HG03439 (cell line): ENCODE results near the gene MMGT1.
A peak's percentile ranks its signal among the peaks of the same experiment; 100 is the strongest.

Experiments used
- ATAC-seq: cut with Tn5 transposase; IDR thresholded peaks from one replicate; pipeline ENCODE4 v1.9.1; 2021; ENCODE audit warnings: mild to moderate bottlenecking, moderate library complexity; ENCODE audit not compliant: unreplicated experiment

MMGT1 gene

DNA sequence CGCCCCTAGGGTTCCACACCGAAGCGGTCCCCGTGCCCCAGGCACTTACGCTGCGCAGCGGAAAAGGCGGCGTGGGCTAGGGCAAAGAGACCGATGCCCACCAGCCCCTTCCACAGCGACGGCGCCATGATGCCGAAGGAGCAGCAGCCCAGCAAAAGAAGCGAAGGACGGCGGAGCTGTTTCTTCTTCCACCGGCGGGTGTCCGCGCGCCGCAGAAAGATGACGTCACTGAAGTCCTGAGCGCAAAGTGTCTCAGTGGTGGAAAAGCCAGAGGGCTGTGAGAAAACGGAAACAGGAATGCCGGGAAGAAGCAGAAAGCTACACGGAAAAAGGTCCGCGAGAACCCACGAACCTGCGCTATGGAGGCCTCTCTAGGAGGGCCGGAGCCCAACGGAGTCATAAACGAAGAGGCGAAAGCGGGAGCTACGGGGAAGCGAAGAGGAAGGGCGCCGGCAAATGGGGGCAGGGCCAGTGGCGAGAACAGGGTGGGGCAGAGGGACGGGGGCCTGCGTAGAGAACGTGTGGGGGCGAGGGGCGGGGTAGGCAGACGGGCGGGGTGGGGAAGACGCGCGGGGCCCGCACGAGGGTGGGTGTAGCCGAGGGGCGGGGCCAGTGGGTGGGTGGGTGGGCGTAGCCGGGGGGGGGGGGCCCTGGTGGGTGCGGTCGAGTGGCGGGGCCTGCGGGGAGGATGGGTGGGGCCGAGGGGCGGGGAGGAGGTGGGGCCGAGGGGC is at the start of gene MMGT1:
MMGT1 (minus strand) TSS at position 441 of the 731 bp plus-strand sequence; CDS start at position 128, 313 bp downstream.
- peak; percentile 85 for ATAC-seq

DNA sequence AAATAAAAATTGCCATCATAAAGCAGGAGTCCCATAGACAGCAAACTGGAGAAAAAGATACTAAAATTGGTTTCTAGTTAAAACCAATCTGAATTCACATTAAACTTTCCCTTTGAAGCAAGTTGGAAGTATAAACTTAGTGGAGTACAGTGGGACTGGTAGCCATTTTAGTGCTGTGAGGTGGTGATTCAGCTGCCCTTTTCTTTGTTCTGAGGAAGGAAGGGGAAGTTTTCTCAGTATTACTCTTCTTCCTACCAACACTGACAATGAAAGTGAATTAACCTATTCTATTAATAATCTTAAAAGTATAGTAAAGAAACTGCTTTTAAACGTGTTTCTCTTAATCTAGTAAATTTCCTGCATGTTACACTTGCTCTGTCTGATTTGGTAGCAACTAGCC is 48.1 kb upstream of the MMGT1 start:
- no peak for ATAC-seq

- ATAC-seq = no peak
Observed at GRCh38 chrX:136021160-136021559, 47.4 kb upstream of the MMGT1 start.

GRCh38 chrX:136019226-136019625 is 45.4 kb upstream of the MMGT1 start:
- no peak for ATAC-seq

- ATAC-seq = no peak
Observed at GRCh38 chrX:136016881-136017280, 43.1 kb upstream of the MMGT1 start.

DNA sequence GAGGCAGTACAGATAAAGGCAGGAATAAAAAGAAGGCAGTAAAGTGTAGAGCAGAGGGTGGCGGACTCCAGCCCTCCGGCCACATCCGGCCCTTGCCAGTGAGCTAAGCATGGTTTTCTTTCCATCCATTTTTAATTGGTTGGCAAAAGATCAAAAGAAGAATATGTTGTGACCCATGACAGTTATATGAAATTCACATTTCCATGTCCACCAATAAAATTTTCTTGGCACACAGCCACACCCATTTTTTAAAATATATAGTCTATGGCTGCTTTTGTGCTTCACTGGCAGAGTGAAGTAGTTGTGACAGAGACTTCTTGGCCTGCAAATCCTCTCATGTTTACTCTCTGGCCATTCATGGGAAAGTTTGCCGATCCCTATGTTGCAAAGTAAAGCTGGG is 41.2 kb upstream of the MMGT1 start:
- ATAC-seq = no peak

DNA sequence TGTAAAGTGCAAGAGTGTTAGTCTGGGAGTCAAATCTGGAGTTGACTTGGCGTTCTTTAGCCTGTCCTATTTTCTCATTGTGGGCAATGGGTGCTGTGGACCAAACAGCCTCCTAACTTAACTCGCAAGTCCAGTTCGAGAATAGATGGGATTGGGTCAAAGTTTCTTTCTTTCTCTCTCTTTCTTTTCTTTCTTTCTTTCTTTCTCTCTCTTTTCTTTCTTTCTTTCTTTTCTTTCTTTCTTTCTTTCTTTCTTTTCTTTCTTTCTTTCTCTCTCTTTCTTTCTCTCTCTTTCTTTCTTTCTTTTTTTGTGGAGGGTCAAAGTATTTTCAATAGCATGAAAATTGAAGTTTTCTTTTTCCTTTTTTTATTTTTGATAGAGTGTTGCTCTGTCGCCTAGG is 14.5 kb upstream of the MMGT1 start:
- no peak for ATAC-seq

GRCh38 chrX:135985973-135986310 is 12.2 kb upstream of the MMGT1 start:
- no peak for ATAC-seq

DNA sequence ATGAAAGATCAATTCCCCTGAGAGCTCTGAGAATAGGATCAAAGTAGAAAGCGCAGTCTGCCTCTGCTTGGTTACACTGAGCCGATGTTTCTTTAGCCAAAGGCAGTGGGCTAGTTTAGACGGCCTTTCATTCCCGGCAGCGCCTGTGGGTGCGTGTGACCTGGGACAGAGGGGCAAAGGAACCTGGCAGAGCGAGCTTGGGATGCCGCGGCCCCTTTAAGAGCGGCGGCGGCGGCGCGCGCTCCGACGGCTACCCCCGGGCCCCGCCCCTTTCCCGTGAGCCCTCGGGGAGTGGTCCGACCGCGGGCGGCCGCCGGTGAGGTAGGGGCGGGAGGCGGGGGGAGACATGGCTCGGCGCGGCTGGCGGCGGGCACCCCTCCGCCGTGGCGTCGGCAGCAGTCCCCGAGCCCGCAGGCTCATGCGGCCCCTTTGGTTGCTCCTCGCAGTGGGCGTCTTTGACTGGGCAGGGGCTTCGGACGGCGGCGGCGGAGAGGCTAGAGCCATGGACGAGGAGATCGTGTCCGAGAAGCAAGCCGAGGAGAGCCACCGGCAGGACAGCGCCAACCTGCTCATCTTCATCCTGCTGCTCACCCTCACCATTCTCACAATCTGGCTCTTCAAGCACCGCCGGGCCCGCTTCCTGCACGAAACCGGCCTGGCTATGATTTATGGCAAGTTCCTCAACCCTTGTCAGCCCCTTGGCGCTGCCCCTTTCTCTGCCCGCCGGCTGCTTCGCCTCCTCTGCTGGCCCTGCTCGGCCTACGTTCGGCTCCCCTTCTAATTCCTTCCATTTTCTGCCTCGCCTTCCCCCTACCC is 11.6 kb upstream of the MMGT1 start, which contains the start of gene SLC9A6:
SLC9A6 (plus strand) TSS at position 279 of the 816 bp plus-strand sequence; CDS start at position 503, 224 bp downstream.
- ATAC-seq = peak; percentile 95

DNA sequence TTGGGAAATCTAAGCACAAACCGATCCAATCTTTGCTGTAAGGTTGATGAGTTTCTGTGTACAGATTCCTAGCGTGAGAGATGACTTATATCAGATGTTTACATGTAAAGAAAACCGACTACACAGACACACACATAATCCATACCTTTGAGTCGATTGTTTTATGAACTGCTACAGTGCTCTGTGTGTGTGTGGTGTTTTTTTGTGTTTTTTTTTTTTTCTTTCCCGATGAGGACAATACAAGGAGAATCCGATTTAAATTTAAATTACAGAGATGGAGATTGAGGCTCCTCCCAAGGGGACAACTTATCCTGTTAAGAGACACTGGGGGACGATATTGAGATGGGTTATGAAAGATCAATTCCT is 11.0 kb upstream of the MMGT1 start:
- peak; percentile 7 for ATAC-seq

DNA sequence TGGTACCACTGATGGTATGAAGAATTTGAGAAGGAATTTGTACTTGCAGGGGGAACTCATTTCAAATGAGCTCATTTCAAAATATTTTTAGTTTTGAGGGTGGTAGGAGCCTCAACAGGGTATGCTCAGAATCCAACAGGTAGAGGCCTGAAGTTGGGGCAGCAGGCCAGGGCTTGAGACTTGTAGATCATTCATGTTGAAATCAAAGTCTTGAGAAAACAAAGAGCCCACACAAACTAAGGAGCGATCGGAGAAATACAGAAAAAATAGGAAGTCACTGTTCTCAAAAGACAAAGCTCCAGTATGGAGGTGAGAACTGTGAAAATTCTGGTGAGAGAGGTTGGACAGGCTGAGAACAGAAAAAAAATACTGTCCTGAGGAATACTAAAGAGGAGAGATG is 10.5 kb upstream of the MMGT1 start:
- no peak for ATAC-seq

GRCh38 chrX:135982860-135983259 is 9.1 kb upstream of the MMGT1 start:
- no peak for ATAC-seq

GRCh38 chrX:135981668-135982067 is 7.9 kb upstream of the MMGT1 start:
- no peak for ATAC-seq

GRCh38 chrX:135981010-135981409 is 7.2 kb upstream of the MMGT1 start:
- no peak for ATAC-seq

GRCh38 chrX:135977611-135978010 is 3.8 kb upstream of the MMGT1 start:
- no peak for ATAC-seq

- ATAC-seq = no peak
Observed at GRCh38 chrX:135975421-135975820, 1.6 kb upstream of the MMGT1 start.

DNA sequence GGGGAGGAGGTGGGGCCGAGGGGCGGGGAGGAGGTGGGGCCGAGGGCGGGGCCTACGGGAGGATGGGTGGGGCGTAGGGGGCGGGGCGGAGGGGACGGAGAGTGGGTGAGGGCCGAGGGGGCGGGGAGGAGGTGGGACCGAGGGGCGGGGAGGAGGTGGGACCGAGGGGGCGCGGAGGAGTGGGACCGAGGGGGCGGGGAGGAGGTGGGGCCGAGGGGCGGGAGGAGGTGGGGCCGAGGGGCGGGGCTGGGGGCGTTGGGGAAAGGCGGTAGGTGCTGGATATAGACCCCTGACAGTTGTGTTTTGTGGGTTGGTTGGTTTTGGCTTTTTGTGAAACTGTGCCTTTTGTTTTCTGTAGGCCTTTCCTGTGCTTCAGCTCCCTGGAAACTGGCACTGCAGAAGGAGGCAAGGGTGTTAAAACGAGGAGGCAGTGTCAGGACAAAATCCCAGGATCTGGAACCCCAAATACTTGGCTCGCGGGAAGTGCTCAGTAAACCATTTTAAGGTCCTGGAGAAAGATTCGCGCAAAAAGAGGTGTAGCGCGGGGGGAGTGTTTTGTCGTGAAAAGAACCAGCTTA is 580 bp upstream of the MMGT1 start:
- ATAC-seq = no peak

DNA sequence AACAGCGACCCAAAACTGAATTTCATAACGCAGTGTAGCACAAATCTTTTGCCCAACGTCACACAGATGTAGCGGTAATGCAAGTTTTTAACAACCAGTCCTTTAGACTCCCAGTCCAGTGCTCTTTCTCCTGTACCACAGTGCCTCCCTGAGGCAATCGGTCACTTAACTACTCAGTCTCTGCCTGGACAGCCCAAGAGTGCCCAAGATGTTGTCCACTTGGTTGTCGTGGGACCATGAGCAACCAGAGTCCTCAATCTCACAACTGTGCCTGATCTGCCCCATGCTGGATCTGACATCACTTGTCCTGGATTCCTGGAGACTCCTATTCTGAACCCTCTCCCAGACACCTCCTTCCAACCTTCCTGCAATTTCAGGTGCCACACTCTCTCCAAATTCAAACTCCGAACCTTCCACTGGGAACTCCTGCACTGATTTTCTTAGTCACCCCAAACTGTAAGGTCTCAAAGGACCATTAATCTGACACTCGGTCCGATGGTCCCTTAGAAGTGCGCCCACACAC is 702 bp downstream of the MMGT1 start:
- ATAC-seq = no peak

DNA sequence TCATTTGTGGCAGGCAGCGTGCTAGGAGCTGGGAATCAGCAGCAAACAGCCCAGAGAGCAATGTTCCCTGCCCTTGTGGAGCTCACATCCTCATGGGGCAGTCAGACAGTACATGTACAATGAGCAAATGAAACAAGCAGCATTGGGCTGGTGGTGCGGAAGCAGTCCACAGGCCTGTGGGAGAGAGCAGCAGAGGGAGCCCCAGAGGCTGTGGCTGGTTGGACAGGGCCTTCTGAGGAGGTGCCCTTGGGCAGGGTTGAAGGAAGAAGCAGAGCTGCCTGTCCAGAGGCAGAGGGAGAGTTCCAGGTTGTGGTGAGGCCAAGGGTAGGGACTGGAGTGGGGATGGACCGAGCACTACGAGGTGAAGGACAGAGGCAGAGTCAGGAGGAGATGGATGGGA is 22.5 kb downstream of the MMGT1 start:
- ATAC-seq = no peak

- ATAC-seq = no peak
Observed at GRCh38 chrX:135944486-135944885, 29.3 kb downstream of the MMGT1 start.

- no peak for ATAC-seq
Observed at GRCh38 chrX:135931644-135932487, 41.9 kb downstream of the MMGT1 start.
